Measurements from ENCODE around the gene DSCAM. TPM values are rescaled to one million over a fixed set of nuclear protein-coding genes. Genes with fewer than 3 reads are reported as not detected.

Gene DSCAM
- total RNA-seq, 4 donors from 2014 or later, result 0.17 TPM; not detected in 3

DNA sequence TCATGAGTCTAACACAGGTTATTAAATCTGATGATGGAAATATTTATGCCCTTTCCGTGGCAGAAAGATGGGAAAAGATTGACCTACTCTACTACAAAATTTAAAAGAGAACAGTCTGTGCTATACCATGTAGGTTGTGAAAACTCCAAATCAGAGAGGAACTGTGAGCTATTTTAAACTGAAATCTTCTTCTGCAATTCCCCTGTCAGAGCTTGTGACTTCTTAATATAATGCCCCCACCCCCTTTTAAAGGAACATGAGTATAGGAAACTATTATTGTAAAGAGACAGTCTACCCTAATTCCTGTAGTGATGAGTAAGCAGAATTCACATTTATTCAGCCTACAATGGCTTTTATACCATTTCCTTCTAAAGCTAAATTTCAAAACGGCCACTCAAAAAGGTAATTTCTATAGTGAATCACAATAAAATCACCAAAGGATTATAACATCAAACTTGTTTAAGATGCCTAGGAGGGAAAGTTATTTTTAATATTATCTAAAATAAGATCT lies 11.7 kb downstream of the DSCAM start:
- TF ChIP-seq, protein P1, sequence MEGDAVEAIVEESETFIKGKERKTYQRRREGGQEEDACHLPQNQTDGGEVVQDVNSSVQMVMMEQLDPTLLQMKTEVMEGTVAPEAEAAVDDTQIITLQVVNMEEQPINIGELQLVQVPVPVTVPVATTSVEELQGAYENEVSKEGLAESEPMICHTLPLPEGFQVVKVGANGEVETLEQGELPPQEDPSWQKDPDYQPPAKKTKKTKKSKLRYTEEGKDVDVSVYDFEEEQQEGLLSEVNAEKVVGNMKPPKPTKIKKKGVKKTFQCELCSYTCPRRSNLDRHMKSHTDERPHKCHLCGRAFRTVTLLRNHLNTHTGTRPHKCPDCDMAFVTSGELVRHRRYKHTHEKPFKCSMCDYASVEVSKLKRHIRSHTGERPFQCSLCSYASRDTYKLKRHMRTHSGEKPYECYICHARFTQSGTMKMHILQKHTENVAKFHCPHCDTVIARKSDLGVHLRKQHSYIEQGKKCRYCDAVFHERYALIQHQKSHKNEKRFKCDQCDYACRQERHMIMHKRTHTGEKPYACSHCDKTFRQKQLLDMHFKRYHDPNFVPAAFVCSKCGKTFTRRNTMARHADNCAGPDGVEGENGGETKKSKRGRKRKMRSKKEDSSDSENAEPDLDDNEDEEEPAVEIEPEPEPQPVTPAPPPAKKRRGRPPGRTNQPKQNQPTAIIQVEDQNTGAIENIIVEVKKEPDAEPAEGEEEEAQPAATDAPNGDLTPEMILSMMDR (IDR thresholded peaks at IDR 0.05; ENCODE audit: low read depth), result no peak

DNA sequence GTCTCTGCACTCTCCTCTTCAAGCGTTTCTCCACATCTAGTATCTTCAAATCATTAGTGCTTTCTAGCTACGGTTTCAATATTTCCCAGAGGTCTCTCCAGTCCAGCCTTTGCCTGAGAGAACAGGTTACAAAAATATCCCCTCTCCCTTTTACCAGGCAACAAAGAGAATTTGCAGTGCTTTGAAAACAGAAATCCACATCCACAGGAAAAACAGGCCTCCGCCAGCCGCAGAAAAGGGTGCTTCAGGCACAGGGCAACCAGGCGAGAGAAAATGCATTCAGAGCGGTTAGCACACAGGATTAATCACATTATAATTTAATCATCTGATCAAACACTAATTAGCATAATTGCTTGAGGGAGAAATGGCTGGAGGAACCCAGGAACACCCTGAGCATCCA lies 13.8 kb downstream of the DSCAM start:
- TF ChIP-seq, protein P1 (IDR thresholded peaks at IDR 0.05; ENCODE audit: low read depth), result no peak

DNA sequence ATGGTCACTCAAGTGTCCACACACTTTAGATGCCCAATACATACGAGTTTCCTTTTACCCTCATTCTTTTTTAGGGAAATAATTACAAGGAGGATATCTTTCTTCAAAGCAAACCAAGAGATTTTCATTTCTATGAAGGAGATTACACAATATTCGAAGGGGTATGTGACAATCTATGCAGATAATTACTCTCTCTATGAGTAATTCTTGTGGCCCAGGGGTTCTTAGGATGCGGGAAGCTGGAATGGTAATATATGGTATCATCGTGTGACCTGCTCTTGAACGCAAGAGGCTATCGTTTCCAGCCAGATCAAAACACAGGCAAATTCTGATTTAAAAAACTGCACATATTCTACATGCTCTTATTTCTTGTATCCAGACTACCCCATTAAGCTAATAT lies 14.6 kb downstream of the DSCAM start:
- TF ChIP-seq, protein P1 (IDR thresholded peaks at IDR 0.05; ENCODE audit: low read depth), result no peak

GRCh38 chr21:40830836-40831235 lies 16.1 kb downstream of the DSCAM start:
- TF ChIP-seq, protein P1 (IDR thresholded peaks at IDR 0.05; ENCODE audit: low read depth), result no peak

DNA sequence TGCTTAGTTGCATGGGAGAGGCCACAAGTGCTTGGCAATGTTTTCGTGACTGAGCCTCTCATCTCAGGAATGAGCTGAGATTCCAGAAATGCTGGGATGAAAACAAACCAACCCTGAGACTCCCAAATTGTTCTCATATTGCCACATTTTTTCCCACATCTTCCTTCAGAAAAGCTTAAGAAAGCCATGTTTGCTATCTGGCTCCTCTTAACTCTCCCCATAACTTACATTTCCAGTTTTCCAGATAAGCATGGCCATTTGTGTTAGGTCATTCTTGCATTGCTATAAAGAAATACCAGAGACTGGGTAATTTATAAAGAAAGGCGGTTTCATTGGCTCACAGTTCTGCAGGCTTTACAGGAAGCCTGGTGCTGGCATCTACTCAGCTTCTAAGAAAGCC lies 17.2 kb downstream of the DSCAM start:
- TF ChIP-seq, protein P1 (IDR thresholded peaks at IDR 0.05; ENCODE audit: low read depth), result no peak

DNA sequence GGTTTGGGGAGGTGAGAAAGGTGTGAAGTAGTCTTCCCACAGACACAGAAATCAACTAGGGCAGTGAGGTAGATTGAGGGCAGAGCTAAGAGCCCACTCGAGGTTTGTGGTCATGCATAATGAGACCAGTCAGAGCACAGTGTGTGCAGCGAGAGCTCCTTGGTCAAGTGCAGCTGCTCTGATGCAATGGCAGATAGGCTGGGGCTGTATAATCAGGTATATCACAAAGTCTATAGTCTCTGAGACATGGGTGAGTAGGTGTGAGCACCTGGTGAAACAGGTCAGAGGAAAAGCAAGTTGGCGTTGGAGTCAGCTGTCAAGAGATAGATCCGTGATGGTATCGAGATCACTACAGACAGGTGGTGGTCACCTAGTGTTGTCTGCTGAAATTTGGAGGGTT lies 17.6 kb downstream of the DSCAM start:
- TF ChIP-seq, protein P1 (IDR thresholded peaks at IDR 0.05; ENCODE audit: low read depth), result no peak

- TF ChIP-seq, protein P1 (IDR thresholded peaks at IDR 0.05; ENCODE audit: low read depth), result no peak
Observed at GRCh38 chr21:40827509-40827908, 19.4 kb downstream of the DSCAM start.
